A549 (cell line): Measurements from ENCODE around the gene MOCOS.

Experiments
- CEBPB ChIP-seq, 2 experiments: fragments of >200 bp in 1 of 2; sonication (Bioruptor Twin) in 1 of 2; formaldehyde crosslinking in 1 of 2; IDR thresholded peaks; 2 replicates each; pipeline ENCODE4 v1.6.1; 2012 to 2016
- EHMT2 ChIP-seq: fragments of 200-600 bp; sonication (generic); IDR thresholded peaks from 2 replicates; pipeline ENCODE4 v1.6.1; 2016; ENCODE audit warnings: antibody characterized with exemption, low read depth, mild to moderate bottlenecking, moderate library complexity
- ZC3H11A ChIP-seq: fragments of 450-650 bp; IDR thresholded peaks from 2 replicates; pipeline ENCODE4 v1.6.1; 2014; ENCODE audit warnings: antibody characterized with exemption, mild to moderate bottlenecking
- TF ChIP-seq, protein P1 (sequence below): fragments of >200 bp; sonication (Bioruptor Twin); formaldehyde crosslinking; IDR thresholded peaks from 3 replicates; pipeline ENCODE4 v1.5.1; 2016
- TF ChIP-seq, protein P2 (sequence below): fragments of 150-350 bp; IDR thresholded peaks from 2 replicates; pipeline ENCODE4 v1.6.1; 2014; ENCODE audit warnings: low read depth, mild to moderate bottlenecking, low read length
- TF ChIP-seq, protein P3 (sequence below): IDR thresholded peaks from 2 replicates; pipeline ENCODE4 v1.6.1; 2012

DNA sequence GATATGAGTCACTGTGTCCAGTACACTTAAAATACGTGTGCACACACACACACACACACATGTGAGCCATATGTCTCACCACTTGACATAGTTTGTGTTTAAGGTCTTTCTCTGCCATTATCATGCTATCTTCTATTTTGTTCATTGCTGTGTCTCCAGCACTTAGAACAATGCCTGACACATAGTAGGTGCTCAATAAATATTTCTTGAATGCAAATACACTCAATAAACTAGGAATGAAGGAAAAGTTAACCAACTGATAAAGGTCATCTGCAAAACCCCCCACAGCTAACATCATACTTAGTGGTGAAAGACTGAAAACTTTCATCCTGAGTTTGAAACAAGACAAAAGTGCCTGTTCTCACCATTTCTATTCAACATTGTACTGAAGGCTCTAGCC is 4.4 kb downstream of the MOCOS start:
- TF ChIP-seq, protein P1, sequence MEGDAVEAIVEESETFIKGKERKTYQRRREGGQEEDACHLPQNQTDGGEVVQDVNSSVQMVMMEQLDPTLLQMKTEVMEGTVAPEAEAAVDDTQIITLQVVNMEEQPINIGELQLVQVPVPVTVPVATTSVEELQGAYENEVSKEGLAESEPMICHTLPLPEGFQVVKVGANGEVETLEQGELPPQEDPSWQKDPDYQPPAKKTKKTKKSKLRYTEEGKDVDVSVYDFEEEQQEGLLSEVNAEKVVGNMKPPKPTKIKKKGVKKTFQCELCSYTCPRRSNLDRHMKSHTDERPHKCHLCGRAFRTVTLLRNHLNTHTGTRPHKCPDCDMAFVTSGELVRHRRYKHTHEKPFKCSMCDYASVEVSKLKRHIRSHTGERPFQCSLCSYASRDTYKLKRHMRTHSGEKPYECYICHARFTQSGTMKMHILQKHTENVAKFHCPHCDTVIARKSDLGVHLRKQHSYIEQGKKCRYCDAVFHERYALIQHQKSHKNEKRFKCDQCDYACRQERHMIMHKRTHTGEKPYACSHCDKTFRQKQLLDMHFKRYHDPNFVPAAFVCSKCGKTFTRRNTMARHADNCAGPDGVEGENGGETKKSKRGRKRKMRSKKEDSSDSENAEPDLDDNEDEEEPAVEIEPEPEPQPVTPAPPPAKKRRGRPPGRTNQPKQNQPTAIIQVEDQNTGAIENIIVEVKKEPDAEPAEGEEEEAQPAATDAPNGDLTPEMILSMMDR: no peak
- TF ChIP-seq ZC3H11A: no peak
- no peak for TF ChIP-seq EHMT2
- TF ChIP-seq, protein P2, sequence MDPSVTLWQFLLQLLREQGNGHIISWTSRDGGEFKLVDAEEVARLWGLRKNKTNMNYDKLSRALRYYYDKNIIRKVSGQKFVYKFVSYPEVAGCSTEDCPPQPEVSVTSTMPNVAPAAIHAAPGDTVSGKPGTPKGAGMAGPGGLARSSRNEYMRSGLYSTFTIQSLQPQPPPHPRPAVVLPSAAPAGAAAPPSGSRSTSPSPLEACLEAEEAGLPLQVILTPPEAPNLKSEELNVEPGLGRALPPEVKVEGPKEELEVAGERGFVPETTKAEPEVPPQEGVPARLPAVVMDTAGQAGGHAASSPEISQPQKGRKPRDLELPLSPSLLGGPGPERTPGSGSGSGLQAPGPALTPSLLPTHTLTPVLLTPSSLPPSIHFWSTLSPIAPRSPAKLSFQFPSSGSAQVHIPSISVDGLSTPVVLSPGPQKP: no peak
- no peak for TF ChIP-seq CEBPB (IDR thresholded peaks at IDR 0.05)
- TF ChIP-seq, protein P3, sequence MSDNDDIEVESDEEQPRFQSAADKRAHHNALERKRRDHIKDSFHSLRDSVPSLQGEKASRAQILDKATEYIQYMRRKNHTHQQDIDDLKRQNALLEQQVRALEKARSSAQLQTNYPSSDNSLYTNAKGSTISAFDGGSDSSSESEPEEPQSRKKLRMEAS: no peak
